ENCODE measurements around the gene HOXD10. TPM values are rescaled to one million over a fixed set of nuclear protein-coding genes. Genes with fewer than 3 reads are reported as not detected.

HOXD10 gene
- polyA plus RNA-seq, 1 donor from 2014 or later = not detected

GRCh38 chr2:176087330-176088047 lies 29.1 kb upstream of the HOXD10 start:
- H3K27me3 ChIP-seq (ENCODE audit: insufficient read depth, low read depth, low read length) = peaks cover 100% of the 10 kb centered on the region
- H3K36me3 ChIP-seq (ENCODE audit: insufficient read depth, low read length) = no peaks in the 10 kb centered on the region
- no peaks in the 10 kb centered on the region for H3K79me2 ChIP-seq (replicated peaks; ENCODE audit: insufficient read depth, low read length)
- H3F3A ChIP-seq (ENCODE audit: insufficient read depth, low read length, poor library complexity, severe bottlenecking) = no peaks in the 10 kb centered on the region
- no peak overlapping the region for H2AFZ ChIP-seq (ENCODE audit: low read depth, low read length)
- no peak overlapping the region for H3K9ac ChIP-seq (ENCODE audit: low read length)
- no peaks in the 10 kb centered on the region for H3K9me2 ChIP-seq (ENCODE audit: insufficient read depth, low read length)
- peaks cover 4% of the 10 kb centered on the region for H3K9me3 ChIP-seq (ENCODE audit: low read length)
- H3K4me2 ChIP-seq (ENCODE audit: low read length) = no peak overlapping the region
- peak overlapping the region; percentile 58 for H3K4me3 ChIP-seq (ENCODE audit: low read length)
- TF ChIP-seq TAF1 (IDR thresholded peaks at IDR 0.05; ENCODE audit: low read depth) (no peak), REST (IDR thresholded peaks at IDR 0.05; ENCODE audit: borderline replicate concordance) (no peak), SMC3 (conservative IDR thresholded peaks at IDR 0.05; ENCODE audit: poor library complexity) (no peak), CTCF (IDR thresholded peaks at IDR 0.05; ENCODE audit: poor library complexity, severe bottlenecking) (no peak), EZH2 (IDR thresholded peaks at IDR 0.05; ENCODE audit: borderline replicate concordance, insufficient read depth, low read length, poor library complexity, severe bottlenecking) (no peak), EP300 (conservative IDR thresholded peaks at IDR 0.05; ENCODE audit: poor library complexity, severe bottlenecking) (no peak), RAD21 (conservative IDR thresholded peaks at IDR 0.05) (no peak), POLR2AphosphoS5 (IDR thresholded peaks at IDR 0.05) (no peak), MXI1 (conservative IDR thresholded peaks at IDR 0.05; ENCODE audit: poor library complexity, severe bottlenecking) (no peak)
- H3K27ac ChIP-seq (ENCODE audit: low read length) = no peak overlapping the region
- H4K20me1 ChIP-seq (ENCODE audit: insufficient read depth) = no peaks in the 10 kb centered on the region

GRCh38 chr2:176088048-176088936 lies 28.3 kb upstream of the HOXD10 start:
- no peaks in the 10 kb centered on the region for H3K79me2 ChIP-seq (replicated peaks; ENCODE audit: insufficient read depth, low read length)
- no peak overlapping the region for H3K9ac ChIP-seq (ENCODE audit: low read length)
- peaks cover 99% of the 10 kb centered on the region for H3K27me3 ChIP-seq (ENCODE audit: insufficient read depth, low read depth, low read length)
- H4K20me1 ChIP-seq (ENCODE audit: insufficient read depth) = no peaks in the 10 kb centered on the region
- no peak overlapping the region for H3K27ac ChIP-seq (ENCODE audit: low read length)
- peaks cover 4% of the 10 kb centered on the region for H3K9me3 ChIP-seq (ENCODE audit: low read length)
- no peaks in the 10 kb centered on the region for H3K36me3 ChIP-seq (ENCODE audit: insufficient read depth, low read length)
- H2AFZ ChIP-seq (ENCODE audit: low read depth, low read length) = no peak overlapping the region
- H3K9me2 ChIP-seq (ENCODE audit: insufficient read depth, low read length) = no peaks in the 10 kb centered on the region
- H3K4me3 ChIP-seq (ENCODE audit: low read length) = peak overlapping the region; percentile 58
- TF ChIP-seq MXI1 (conservative IDR thresholded peaks at IDR 0.05; ENCODE audit: poor library complexity, severe bottlenecking) (no peak), EP300 (conservative IDR thresholded peaks at IDR 0.05; ENCODE audit: poor library complexity, severe bottlenecking) (no peak), SMC3 (conservative IDR thresholded peaks at IDR 0.05; ENCODE audit: poor library complexity) (peak; percentile 88), REST (IDR thresholded peaks at IDR 0.05; ENCODE audit: borderline replicate concordance) (no peak), RAD21 (conservative IDR thresholded peaks at IDR 0.05) (peak; percentile 87), TAF1 (IDR thresholded peaks at IDR 0.05; ENCODE audit: low read depth) (no peak), CTCF (IDR thresholded peaks at IDR 0.05; ENCODE audit: poor library complexity, severe bottlenecking) (peak; percentile 89), EZH2 (IDR thresholded peaks at IDR 0.05; ENCODE audit: borderline replicate concordance, insufficient read depth, low read length, poor library complexity, severe bottlenecking) (no peak), POLR2AphosphoS5 (IDR thresholded peaks at IDR 0.05) (peak; percentile 34)
- H3F3A ChIP-seq (ENCODE audit: insufficient read depth, low read length, poor library complexity, severe bottlenecking) = no peaks in the 10 kb centered on the region
- H3K4me2 ChIP-seq (ENCODE audit: low read length) = no peak overlapping the region
